DOHH2 (cell line): Measurements from ENCODE around the gene ZNF112.
A peak's percentile ranks its signal among the peaks of the same experiment; 100 is the strongest.
"Not testable (repeated sequence)": the region's sequence is repeated elsewhere in the genome, so short reads cannot be mapped to it uniquely, and the experiment has no call there.

Experiments
- H3F3A ChIP-seq: fragments of 200-600 bp; sonication (generic), shearing (Covaris generic); 2 replicates; pipeline ENCODE4 v1.6.0; 2016; ENCODE audit warnings: antibody characterized with exemption, mild to moderate bottlenecking; ENCODE audit not compliant: control insufficient read depth, insufficient read depth
- H3K27ac ChIP-seq: fragments of 200-600 bp; sonication (generic); 2 replicates; pipeline ENCODE4 v1.5.1; 2014; ENCODE audit warnings: low read depth, mild to moderate bottlenecking, low read length, moderate library complexity
- H3K27me3 ChIP-seq: fragments of 200-600 bp; sonication (generic); 2 replicates; pipeline ENCODE4 v1.6.1; 2014; ENCODE audit warnings: mild to moderate bottlenecking, low read length, mixed read lengths; ENCODE audit not compliant: control insufficient read depth
- H3K36me3 ChIP-seq: fragments of 200-600 bp; sonication (generic); 2 replicates; pipeline ENCODE4 v1.6.1; 2014; ENCODE audit warnings: mild to moderate bottlenecking, low read length, moderate library complexity, mixed read lengths; ENCODE audit not compliant: control insufficient read depth
- H3K4me1 ChIP-seq: fragments of 200-600 bp; sonication (generic); 2 replicates; pipeline ENCODE4 v1.6.1; 2014; ENCODE audit warnings: mild to moderate bottlenecking, low read length, mixed read lengths; ENCODE audit not compliant: control insufficient read depth
- H3K4me2 ChIP-seq: fragments of 200-600 bp; sonication (generic); 2 replicates; pipeline ENCODE4 v1.6.0; 2014; ENCODE audit warnings: mild to moderate bottlenecking, low read length, moderate library complexity
- H3K4me3 ChIP-seq: fragments of 200-600 bp; sonication (generic); 2 replicates; pipeline ENCODE4 v1.5.1; 2014; ENCODE audit warnings: mild to moderate bottlenecking, low read length, mixed read lengths
- H3K79me2 ChIP-seq: fragments of 200-600 bp; sonication (generic); 2 replicates; pipeline ENCODE4 v1.6.1; 2014; ENCODE audit warnings: mild to moderate bottlenecking, low read length, mixed read lengths; ENCODE audit not compliant: control insufficient read depth
- H3K9me2 ChIP-seq: fragments of 200-600 bp; sonication (generic); replicated peaks from 2 replicates; pipeline ENCODE4 v1.6.1; 2014; ENCODE audit warnings: mild to moderate bottlenecking, low read length, mixed read lengths; ENCODE audit not compliant: control insufficient read depth
- H3K9me3 ChIP-seq: fragments of 200-600 bp; sonication (generic); 2 replicates; pipeline ENCODE4 v1.6.1; 2014; ENCODE audit warnings: antibody characterized with exemption, low read length, mixed read lengths; ENCODE audit not compliant: control insufficient read depth, insufficient read depth
- H4K20me1 ChIP-seq: fragments of 200-600 bp; sonication (generic); 2 replicates; pipeline ENCODE4 v1.6.0; 2014; ENCODE audit warnings: low read depth, mild to moderate bottlenecking, antibody characterized with exemption, low read length, moderate library complexity; ENCODE audit not compliant: control insufficient read depth, insufficient read depth
- EZH2phosphoT487 ChIP-seq: fragments of 200-600 bp; sonication (generic); IDR thresholded peaks from 2 replicates; pipeline ENCODE4 v1.6.1; 2017; ENCODE audit warnings: borderline replicate concordance, mild to moderate bottlenecking, antibody characterized with exemption, low read length, moderate library complexity, mixed read lengths
- TF ChIP-seq, protein P1 (sequence below): fragments of 200-600 bp; sonication (generic); IDR thresholded peaks from one replicate; pipeline ENCODE4 v1.5.1; 2014; ENCODE audit warnings: antibody characterized with exemption, mild to moderate bottlenecking, low read depth, low read length; ENCODE audit not compliant: poor library complexity, severe bottlenecking

ZNF112 gene

DNA sequence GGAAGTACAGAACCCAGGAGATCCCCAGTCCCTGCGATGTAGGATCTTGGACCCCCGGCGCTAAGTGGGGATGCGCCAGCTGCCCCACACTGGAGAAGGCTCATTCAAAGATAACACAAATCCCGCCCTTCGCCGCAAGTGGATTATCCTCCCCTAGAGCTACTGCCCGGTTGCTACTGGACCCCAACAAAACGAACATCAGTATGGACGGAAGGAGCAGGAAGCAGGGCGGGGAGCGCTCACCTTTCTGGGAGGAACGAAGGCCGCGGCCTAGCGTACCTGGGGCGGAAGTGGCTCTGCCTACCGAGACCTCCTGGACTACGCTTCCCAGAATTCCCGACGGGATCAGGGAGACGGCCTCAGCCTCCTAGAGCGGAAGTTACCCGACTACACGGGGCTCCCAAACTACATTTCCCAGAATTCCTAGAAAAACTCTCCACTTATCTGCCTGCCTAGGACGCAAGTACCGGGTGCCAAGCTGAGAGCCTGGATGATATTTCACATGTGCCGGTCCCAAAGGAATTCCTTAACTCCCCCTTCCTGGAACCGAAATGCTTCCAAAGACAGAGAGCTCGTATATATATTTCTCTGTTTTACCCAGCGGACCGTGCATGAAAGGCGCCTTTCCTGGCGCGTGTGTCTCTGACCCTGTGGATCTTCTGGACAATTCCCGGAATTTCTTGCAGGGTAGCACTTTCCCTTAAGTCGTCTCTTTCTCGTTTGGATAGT is at the start of gene ZNF112:
ZNF112 (minus strand) TSS at position 298 of the 729 bp plus-strand sequence. CDS start 16,141 bp downstream, outside the sequence.
- no peak within 1 kb of the TSS for H3K27ac ChIP-seq

DNA sequence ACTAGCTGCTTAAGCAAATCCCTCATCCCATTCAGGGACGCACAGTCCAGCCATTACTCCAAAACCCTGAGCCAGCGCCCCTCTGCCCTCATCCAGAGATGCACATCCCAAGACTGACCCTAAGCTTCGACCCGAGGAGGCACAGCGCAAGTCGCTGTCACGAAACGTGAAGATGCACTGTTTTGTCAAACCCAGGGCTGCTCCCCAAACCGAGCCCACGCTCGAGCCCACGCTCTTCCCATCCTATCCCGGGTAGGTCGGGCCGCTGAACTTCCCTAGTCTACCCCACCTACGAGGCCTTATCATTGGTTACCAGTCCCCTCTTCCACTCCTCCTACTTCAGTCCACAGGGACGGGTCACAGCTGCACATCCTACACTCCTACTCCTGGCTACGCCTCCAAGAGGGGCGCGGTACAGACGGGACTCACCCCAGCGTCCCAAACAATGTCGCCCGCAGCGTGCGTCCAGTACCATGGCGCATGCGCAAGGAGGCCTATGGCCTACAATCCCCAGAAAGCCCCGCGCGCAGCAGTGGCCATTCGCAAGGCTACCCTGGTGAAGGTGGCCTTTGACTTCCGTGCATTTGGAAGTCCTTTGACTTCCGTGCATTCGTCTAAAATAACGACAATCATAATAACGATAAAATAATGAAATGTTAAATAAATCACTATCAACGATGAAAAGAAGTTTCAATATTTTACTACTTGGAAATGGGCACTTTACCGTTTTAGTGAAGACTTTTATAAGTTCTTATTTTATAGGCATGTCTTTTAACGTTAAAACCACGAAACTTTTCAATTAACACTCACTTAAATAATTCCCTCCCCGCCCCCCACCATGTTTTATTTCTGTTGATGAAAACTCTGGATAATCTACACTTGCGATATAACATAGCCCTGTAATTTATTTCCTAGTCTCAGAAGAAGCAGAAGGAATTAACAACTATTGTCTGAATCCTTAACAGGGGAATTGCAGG is 44.9 kb upstream of the ZNF112 start, which contains the start of gene ZNF285:
ZNF285 (minus strand) TSS at position 470 of the 977 bp plus-strand sequence. CDS start 4,395 bp downstream, outside the sequence.
- no peak for TF ChIP-seq EZH2phosphoT487
- TF ChIP-seq, protein P1, sequence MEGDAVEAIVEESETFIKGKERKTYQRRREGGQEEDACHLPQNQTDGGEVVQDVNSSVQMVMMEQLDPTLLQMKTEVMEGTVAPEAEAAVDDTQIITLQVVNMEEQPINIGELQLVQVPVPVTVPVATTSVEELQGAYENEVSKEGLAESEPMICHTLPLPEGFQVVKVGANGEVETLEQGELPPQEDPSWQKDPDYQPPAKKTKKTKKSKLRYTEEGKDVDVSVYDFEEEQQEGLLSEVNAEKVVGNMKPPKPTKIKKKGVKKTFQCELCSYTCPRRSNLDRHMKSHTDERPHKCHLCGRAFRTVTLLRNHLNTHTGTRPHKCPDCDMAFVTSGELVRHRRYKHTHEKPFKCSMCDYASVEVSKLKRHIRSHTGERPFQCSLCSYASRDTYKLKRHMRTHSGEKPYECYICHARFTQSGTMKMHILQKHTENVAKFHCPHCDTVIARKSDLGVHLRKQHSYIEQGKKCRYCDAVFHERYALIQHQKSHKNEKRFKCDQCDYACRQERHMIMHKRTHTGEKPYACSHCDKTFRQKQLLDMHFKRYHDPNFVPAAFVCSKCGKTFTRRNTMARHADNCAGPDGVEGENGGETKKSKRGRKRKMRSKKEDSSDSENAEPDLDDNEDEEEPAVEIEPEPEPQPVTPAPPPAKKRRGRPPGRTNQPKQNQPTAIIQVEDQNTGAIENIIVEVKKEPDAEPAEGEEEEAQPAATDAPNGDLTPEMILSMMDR = no peak
- Histone ChIP-seq H3K36me3 (no peaks in the 10 kb centered on the region), H3K27ac (no peak within 1 kb of the TSS), H3K79me2 (no peaks in the 10 kb centered on the region), H3F3A (no peaks in the 10 kb centered on the region), H4K20me1 (no peaks in the 10 kb centered on the region), H3K4me1 (no peaks in the 10 kb centered on the region), H3K9me3 (peaks cover 10% of the 10 kb centered on the region; the same call in 1 of the 2 replicates), H3K27me3 (no peaks in the 10 kb centered on the region), H3K4me3 (peak within 1 kb of the TSS; percentile 38), H3K9me2 (no peaks in the 10 kb centered on the region), H3K4me2 (peak within 1 kb of the TSS; percentile 34)

More for the DNA sequence above, at the start of gene ZNF112:
- Histone ChIP-seq H3K9me2 (no peaks in the 10 kb centered on the region), H3F3A (no peaks in the 10 kb centered on the region), H3K4me2 (no peak within 1 kb of the TSS), H3K36me3 (no peaks in the 10 kb centered on the region), H3K4me1 (no peaks in the 10 kb centered on the region), H3K9me3 (no peaks in the 10 kb centered on the region), H3K79me2 (no peaks in the 10 kb centered on the region), H3K4me3 (no peak within 1 kb of the TSS), H3K27me3 (no peaks in the 10 kb centered on the region), H4K20me1 (no peaks in the 10 kb centered on the region)
- TF ChIP-seq EZH2phosphoT487 = no peak
- TF ChIP-seq, protein P1 = no peak

DNA sequence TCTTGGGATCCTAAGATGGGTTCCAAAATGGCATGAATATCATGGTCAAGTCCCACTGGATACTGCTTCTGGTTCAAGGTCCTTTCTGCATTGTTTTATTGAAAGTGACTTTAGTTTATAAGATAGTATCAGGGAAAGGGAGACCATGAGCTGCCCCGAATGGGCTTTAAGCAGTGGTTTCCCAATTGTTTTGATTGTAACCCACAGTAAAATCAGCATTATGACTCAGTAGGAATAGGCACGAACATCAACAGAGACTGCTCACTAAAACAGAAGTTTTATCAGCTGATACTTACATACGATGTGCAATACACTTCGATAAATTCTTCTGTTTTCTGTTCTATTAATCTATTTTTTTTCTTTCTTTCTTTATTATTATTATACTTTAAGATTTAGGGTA is 32.8 kb upstream of the ZNF112 start:
- H3K27me3 ChIP-seq, H3K27ac ChIP-seq, H3F3A ChIP-seq, H3K36me3 ChIP-seq, H3K79me2 ChIP-seq, H3K4me3 ChIP-seq, H3K4me1 ChIP-seq, H4K20me1 ChIP-seq, H3K9me3 ChIP-seq, H3K4me2 ChIP-seq, H3K9me2 ChIP-seq: not testable (repeated sequence)
